ENCODE results near the gene HS3ST1.

Gene HS3ST1

DNA sequence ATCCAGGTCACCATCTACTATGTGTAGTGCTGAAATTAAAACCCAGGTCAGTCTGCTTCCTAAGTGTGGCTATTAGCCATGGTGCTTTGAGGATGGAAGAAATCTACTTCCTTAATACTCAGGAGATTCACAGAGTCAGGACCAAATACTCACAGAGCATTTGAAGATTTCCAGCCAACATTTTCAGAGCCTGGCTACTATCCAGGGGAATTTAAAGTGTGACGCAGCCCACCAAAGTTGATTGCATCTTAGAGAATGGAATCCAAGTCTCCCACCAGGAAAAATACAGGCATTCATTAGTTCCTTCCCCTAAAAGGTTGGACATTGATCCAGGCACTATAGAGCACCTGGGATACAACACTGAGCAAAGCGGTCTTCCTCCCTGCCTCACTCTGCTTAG is 83.8 kb downstream of the HS3ST1 start:
- DNase-seq (ENCODE audit: low read depth, low spot score): no peak
- no peak overlapping the region for H3K4me3 ChIP-seq (ENCODE audit: low read length)

GRCh38 chr4:11343536-11343935 is 85.2 kb downstream of the HS3ST1 start:
- DNase-seq (ENCODE audit: low read depth, low spot score): no peak
- no peak overlapping the region for H3K4me3 ChIP-seq (ENCODE audit: low read length)
